AG04450 (cell line): ENCODE data around the gene TNFAIP8L1. TPM values are rescaled to one million over a fixed set of nuclear protein-coding genes. Genes with fewer than 3 reads are reported as not detected.

ENCODE experiments used
- CTCF ChIA-PET: fragments of 300-600, 350-600 bp; formaldehyde crosslinking; extraction: SDS; loops from one replicate; lab custom pipeline; 2022; ENCODE audit warnings: antibody characterized with exemption, inconsistent platforms; lab: Charles Lee
- POLR2A ChIA-PET: fragments of 350-600 bp; formaldehyde crosslinking; extraction: SDS; loops from one replicate; lab custom pipeline; 2021; ENCODE audit warnings: antibody characterized with exemption, inconsistent platforms; lab: Yijun Ruan, JAX
- DNase-seq: peaks from one replicate; pipeline ENCODE4 v3.0.0-alpha.2; 2011; ENCODE audit warnings: low read depth, low spot score
- H3K27ac ChIP-seq: one replicate; pipeline ENCODE4 v1.5.1; 2012; ENCODE audit warnings: low read depth, low read length, control low read depth
- H3K27me3 ChIP-seq: one replicate; pipeline ENCODE4 v1.6.0; 2012; ENCODE audit warnings: low read length; ENCODE audit not compliant: control insufficient read depth, insufficient read depth
- H3K4me3 ChIP-seq: 2 replicates; pipeline ENCODE4 v1.5.1; 2011; ENCODE audit warnings: mild to moderate bottlenecking, low read depth, low read length, control low read depth
- H3K9me3 ChIP-seq: 2 replicates; pipeline ENCODE4 v1.5.1; 2012; ENCODE audit warnings: low read length; ENCODE audit not compliant: control insufficient read depth, insufficient read depth
- polyA plus RNA-seq: library from polyadenylated mRNA; depleted of rRNA; stranded (reverse); fragments of >200 nt; gene quantifications from 2 replicates; pipeline ENCODE4 v1.2.3, GENCODE V29; 2011
- TF ChIP-seq, protein P1 (sequence below): IDR thresholded peaks from 2 replicates; pipeline ENCODE4 v1.5.1; 2011; ENCODE audit warnings: low read depth, low read length, control low read depth, inconsistent platforms

TNFAIP8L1 gene
- polyA plus RNA-seq, 1 experiment, result 4.1 TPM

DNA sequence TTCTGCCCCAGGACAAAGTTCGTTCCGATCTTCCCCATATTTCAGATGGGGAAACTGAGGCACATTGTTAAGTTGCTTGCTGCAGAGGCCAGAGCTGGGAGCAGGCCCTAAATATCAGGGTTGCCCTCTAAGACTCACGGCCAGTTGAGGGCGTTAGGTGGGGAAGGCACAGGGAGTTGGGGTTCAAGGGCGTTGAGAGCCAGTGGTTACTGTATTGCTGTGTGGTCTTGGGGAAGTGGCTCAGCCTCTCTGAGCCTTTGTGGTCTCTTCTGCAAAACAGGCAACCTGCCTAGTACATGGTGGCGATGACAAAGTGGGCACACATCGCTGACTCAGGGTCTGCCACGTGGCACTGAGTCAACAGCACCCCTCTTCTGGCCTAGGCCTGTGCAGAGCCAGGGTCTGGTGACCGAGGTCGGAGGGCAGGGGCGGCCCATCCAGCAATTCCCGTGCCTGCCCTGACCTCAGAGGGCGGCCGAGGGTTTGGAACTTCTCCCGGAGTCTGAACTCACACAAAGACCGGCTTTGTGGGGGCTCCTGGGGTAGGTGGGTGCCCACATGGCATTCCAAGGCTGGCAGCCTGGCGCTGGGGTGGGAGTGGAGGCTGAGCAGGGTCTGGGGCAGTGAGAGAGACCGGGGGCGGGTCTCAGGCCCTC lies 10.2 kb downstream of the TNFAIP8L1 start:
- no peak overlapping the region for H3K27ac ChIP-seq
- TF ChIP-seq, protein P1, sequence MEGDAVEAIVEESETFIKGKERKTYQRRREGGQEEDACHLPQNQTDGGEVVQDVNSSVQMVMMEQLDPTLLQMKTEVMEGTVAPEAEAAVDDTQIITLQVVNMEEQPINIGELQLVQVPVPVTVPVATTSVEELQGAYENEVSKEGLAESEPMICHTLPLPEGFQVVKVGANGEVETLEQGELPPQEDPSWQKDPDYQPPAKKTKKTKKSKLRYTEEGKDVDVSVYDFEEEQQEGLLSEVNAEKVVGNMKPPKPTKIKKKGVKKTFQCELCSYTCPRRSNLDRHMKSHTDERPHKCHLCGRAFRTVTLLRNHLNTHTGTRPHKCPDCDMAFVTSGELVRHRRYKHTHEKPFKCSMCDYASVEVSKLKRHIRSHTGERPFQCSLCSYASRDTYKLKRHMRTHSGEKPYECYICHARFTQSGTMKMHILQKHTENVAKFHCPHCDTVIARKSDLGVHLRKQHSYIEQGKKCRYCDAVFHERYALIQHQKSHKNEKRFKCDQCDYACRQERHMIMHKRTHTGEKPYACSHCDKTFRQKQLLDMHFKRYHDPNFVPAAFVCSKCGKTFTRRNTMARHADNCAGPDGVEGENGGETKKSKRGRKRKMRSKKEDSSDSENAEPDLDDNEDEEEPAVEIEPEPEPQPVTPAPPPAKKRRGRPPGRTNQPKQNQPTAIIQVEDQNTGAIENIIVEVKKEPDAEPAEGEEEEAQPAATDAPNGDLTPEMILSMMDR, result no peak
- CTCF ChIA-PET, result interaction anchor here (0.6 kb wide), 1 partner anchor 662 kb away, joined by 7 read pairs; no protein-coding TSS in a partner anchor
- H3K4me3 ChIP-seq, result no peak overlapping the region
- H3K27me3 ChIP-seq, result no peaks in the 10 kb centered on the region
- DNase-seq, result no peak
- H3K9me3 ChIP-seq, result no peaks in the 10 kb centered on the region; the same call in 1 of the 2 replicates
- POLR2A ChIA-PET, result interaction anchor here (0.6 to 0.7 kb wide), 2 partner anchors 8 to 158 kb away, joined by 4 to 6 read pairs; no protein-coding TSS in a partner anchor

DNA sequence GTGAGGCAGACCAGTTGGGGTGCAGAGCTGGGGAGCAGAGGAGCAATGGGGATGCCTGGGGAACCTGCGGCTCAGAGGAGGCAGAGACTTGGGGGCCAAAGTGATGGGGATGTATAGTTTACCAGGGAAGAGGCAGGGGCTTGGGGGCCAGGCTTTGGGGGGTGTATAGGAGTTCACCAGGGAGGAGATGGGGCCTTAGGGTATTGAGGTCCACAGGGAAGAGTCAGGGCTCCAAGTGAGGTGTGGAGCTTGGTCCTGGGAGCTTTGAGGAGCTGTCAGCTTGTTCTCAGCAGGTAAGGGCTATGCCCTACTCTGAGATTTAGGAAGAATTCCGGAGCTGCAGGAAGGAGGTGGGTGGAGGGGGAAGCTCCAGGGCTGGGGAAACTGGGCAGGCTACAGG lies 10.8 kb downstream of the TNFAIP8L1 start:
- H3K4me3 ChIP-seq, result no peak overlapping the region
- no peaks in the 10 kb centered on the region for H3K27me3 ChIP-seq
- DNase-seq, result no peak
- ChIA-PET CTCF (interaction anchor here (0.6 to 1.1 kb wide), 3 partner anchors 141 to 383 kb away, joined by 3 to 7 read pairs (median 4); partner anchors contain the start of gene FEM1A), POLR2A (interaction anchor here (0.6 kb wide), 1 partner anchor 20 kb away, joined by 3 read pairs; the partner anchor contains the start of gene MYDGF)
- TF ChIP-seq, protein P1, result no peak
- H3K9me3 ChIP-seq, result no peaks in the 10 kb centered on the region; the same call in 1 of the 2 replicates
- H3K27ac ChIP-seq, result no peak overlapping the region

DNA sequence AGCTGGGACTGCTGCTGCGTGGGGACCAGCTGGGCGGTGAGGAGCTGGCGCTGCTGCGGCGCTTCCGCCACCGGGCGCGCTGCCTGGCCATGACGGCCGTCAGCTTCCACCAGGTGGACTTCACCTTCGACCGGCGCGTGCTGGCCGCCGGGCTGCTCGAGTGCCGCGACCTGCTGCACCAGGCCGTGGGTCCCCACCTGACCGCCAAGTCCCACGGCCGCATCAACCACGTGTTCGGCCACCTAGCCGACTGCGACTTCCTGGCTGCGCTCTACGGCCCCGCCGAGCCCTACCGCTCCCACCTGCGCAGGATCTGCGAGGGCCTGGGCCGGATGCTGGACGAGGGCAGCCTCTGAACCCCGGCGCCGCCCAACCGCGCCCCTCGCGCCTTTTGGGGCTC lies 12.8 kb downstream of the TNFAIP8L1 start:
- POLR2A ChIA-PET, result interaction anchor here (0.7 kb wide), 1 partner anchor 19 kb away, joined by 3 read pairs; no protein-coding TSS in a partner anchor
- H3K4me3 ChIP-seq, result no peak overlapping the region
- no peak for DNase-seq
- TF ChIP-seq, protein P1, result no peak
- no peaks in the 10 kb centered on the region for H3K27me3 ChIP-seq
- CTCF ChIA-PET, result interaction anchor here (0.6 kb wide), 1 partner anchor 19 kb away, joined by 3 read pairs; no protein-coding TSS in a partner anchor
- no peak overlapping the region for H3K27ac ChIP-seq
- no peaks in the 10 kb centered on the region; the same call in 1 of the 2 replicates for H3K9me3 ChIP-seq

DNA sequence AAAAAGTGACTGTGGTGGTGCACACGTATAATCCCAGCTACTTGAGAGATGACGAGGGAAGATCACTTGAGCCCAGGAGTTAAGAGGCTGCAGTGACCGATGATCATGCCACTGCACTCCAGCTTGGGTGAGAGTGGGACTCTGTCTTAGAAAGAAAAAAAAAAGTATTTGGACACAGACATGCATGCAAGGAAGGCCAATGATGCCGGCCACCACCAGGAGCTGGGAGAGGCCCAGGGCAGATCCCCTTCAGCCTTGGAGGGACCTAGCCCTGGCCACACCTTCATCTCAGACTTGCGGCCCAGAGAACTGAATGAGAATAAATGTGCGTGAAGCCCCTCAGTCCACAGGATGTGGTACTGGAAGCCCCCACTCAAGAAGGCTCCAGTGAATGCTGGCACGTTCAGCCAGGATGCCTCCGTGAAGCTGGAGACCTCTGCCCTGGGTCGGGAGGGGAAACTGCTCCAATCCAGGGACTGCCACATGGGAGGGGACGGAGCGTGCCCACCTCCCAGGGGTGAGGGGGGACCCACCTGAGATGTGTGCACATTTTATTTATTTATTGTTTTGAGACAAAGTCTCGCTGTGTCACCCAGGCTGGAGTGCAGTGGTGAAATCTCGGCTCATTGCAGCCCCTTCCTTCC lies 14.6 kb downstream of the TNFAIP8L1 start:
- no peak overlapping the region for H3K27ac ChIP-seq
- no peak overlapping the region for H3K4me3 ChIP-seq
- H3K9me3 ChIP-seq, result peaks cover 3% of the 10 kb centered on the region; the same call in 1 of the 2 replicates
- no peaks in the 10 kb centered on the region for H3K27me3 ChIP-seq
- no peak for DNase-seq
- TF ChIP-seq, protein P1, result no peak
- ChIA-PET CTCF (interaction anchor here (1.1 kb wide), 1 partner anchor 18 kb away, joined by 5 read pairs; no protein-coding TSS in a partner anchor), POLR2A (no interaction called here)
